ENCODE measurements around the gene EIF2AK3.

DNA sequence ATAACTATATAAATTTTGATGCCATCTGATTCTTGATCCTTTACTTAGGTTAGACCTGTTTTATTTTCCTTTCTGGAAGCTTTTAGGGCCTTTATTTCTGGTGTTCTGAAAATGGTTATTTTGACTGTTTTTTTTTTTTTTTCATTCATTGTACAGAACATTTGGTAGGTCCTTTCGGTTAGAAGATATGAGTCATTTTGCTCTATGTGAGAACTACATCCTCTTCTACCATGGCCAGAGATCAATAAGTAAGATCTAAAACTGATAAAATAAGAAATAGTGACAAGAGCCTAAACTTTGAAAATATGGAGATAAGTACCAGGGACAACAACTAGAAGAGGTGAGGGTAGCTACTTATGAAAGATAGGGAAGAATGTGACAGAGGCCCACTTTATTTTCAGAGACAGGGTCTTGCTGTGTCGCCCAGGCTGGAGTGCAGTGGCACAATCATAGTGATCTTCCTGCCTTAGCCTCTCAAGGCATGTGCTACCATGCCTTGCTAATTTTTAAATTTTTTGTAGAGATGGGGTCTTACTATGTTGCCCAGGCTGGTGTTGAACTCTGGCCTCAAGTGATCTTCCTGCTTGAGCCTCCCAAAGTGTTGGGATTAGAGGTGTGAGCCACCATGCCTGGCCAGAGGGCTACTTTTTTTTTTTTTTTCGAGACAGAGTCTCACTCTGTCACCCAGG lies 66.5 kb downstream of the EIF2AK3 start:
- TF ChIP-seq, protein P1, sequence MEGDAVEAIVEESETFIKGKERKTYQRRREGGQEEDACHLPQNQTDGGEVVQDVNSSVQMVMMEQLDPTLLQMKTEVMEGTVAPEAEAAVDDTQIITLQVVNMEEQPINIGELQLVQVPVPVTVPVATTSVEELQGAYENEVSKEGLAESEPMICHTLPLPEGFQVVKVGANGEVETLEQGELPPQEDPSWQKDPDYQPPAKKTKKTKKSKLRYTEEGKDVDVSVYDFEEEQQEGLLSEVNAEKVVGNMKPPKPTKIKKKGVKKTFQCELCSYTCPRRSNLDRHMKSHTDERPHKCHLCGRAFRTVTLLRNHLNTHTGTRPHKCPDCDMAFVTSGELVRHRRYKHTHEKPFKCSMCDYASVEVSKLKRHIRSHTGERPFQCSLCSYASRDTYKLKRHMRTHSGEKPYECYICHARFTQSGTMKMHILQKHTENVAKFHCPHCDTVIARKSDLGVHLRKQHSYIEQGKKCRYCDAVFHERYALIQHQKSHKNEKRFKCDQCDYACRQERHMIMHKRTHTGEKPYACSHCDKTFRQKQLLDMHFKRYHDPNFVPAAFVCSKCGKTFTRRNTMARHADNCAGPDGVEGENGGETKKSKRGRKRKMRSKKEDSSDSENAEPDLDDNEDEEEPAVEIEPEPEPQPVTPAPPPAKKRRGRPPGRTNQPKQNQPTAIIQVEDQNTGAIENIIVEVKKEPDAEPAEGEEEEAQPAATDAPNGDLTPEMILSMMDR (conservative IDR thresholded peaks at IDR 0.05 in 1 of 2, IDR thresholded peaks at IDR 0.05 in 1 of 2; ENCODE audit: low read depth in 1 of 2, low read length in 2 of 2) = no peak
- no peak for TF ChIP-seq EZH2 (IDR thresholded peaks at IDR 0.05; ENCODE audit: low read length, missing control alignments)

Measured in fibroblast of lung (primary cell).